ENCODE measurements around the gene PCSK6. TPM values are rescaled to one million over a fixed set of nuclear protein-coding genes. Genes with fewer than 3 reads are reported as not detected.

PCSK6 gene
- total RNA-seq, 1 donor from 2014 or later: 5.4 TPM

DNA sequence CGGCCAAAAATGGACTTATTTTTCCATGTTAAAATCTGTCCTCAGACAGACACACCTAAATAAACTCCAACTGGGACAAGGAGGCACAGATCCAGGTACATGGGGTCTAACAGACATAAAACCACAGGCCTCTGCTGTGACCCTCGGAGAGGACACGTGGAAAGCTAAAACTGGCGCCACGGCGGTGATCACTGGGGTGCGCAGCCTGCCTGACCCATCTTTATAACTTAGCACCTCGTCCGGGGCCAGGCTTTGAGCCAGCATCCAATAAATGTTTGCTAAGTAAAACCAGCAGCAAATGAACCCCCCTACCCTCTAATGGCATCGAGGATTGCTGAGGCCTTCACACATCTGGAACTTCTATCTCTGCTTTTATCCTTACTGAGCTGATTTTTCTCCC, 15.3 kb downstream of the PCSK6 start:
- Mint-ChIP-seq H3K4me3 (no peak overlapping the region), H3K4me1 (peaks cover 30% of the 10 kb centered on the region)
- DNase-seq (ENCODE audit: low read depth, low spot score): no peak

DNA sequence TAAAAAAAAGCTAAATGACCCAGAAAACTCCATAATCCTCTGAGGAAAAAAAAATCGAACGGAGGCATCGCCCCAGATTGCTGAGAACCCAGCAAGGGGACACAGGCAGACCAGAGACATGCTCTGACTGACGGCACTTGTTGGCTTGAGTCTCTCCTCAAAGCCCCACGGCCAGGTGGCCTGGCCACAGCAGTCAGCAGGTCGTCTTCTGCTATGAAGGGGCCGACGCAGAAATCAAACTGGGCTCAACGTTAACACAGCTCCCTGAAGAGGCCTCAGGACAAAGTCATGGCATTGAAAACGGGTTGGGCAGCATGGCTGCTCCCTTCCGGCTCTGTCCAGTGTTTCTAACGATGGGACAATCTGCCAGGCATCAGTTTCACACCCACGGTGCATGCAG, 17.5 kb downstream of the PCSK6 start:
- H3K4me1 Mint-ChIP-seq: peaks cover 27% of the 10 kb centered on the region
- H3K9me3 Mint-ChIP-seq: no peaks in the 10 kb centered on the region
- TF ChIP-seq CTCF (conservative IDR thresholded peaks at IDR 0.05): no peak
- H3K36me3 Mint-ChIP-seq (ENCODE audit: low read depth): no peaks in the 10 kb centered on the region
- no peak overlapping the region for H3K27ac Mint-ChIP-seq (ENCODE audit: unreplicated experiment)
- no peak for DNase-seq (ENCODE audit: low read depth, low spot score)
- H3K27me3 Mint-ChIP-seq (ENCODE audit: low read depth): no peaks in the 10 kb centered on the region
- no peak overlapping the region for H3K4me3 Mint-ChIP-seq

More for the DNA sequence above, 15.3 kb downstream of the PCSK6 start:
- no peak for TF ChIP-seq CTCF (conservative IDR thresholded peaks at IDR 0.05)
- Mint-ChIP-seq H3K36me3 (ENCODE audit: low read depth) (no peaks in the 10 kb centered on the region), H3K27ac (ENCODE audit: unreplicated experiment) (no peak overlapping the region), H3K9me3 (no peaks in the 10 kb centered on the region), H3K27me3 (ENCODE audit: low read depth) (no peaks in the 10 kb centered on the region)

DNA sequence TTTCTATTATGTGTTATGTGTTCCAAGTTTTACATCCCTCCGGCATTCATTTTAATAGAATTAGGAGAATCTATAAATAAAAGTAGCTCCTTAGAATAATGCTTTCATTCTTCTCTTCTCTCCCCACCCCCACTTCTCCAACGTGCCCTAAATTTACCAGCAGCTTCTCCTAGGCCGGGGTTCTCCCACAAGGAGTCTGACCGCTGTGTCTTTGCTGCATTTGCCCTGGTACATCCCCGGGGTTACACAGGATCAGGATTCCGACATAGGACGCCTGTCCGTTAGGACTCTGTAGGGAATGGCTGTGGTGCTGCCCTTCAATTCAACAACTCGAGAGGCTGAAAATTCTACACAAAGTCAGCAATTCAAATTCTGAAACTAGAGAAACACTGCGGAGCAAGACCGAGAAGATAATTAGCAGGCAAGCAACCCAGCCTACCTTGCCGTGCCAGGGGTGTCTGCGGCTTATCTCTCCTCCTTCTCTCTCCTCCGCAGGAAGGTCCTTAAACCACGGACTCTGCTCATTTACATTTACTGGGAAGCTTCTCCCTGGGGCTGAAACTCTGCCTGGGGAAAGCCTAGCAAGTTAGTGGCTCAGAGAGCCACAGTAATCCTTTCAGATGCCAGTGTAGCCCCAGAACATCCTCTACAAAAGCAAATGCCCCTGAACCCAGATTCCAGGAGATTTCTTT, 18.8 kb downstream of the PCSK6 start:
- H3K27ac Mint-ChIP-seq (ENCODE audit: unreplicated experiment): peak overlapping the region; percentile 14
- TF ChIP-seq CTCF (conservative IDR thresholded peaks at IDR 0.05): no peak
- H3K4me3 Mint-ChIP-seq: no peak overlapping the region
- no peaks in the 10 kb centered on the region for H3K36me3 Mint-ChIP-seq (ENCODE audit: low read depth)
- H3K9me3 Mint-ChIP-seq: peaks cover 4% of the 10 kb centered on the region
- H3K4me1 Mint-ChIP-seq: peaks cover 27% of the 10 kb centered on the region
- no peaks in the 10 kb centered on the region for H3K27me3 Mint-ChIP-seq (ENCODE audit: low read depth)
- DNase-seq (ENCODE audit: low read depth, low spot score): no peak

GRCh38 chr15:101469520-101470288, 19.8 kb downstream of the PCSK6 start:
- TF ChIP-seq CTCF (conservative IDR thresholded peaks at IDR 0.05): no peak
- DNase-seq (ENCODE audit: low read depth, low spot score): no peak
- H3K36me3 Mint-ChIP-seq (ENCODE audit: low read depth): peaks cover 3% of the 10 kb centered on the region
- peaks cover 8% of the 10 kb centered on the region for H3K9me3 Mint-ChIP-seq
- no peaks in the 10 kb centered on the region for H3K27me3 Mint-ChIP-seq (ENCODE audit: low read depth)
- H3K27ac Mint-ChIP-seq (ENCODE audit: unreplicated experiment): no peak overlapping the region
- no peak overlapping the region for H3K4me3 Mint-ChIP-seq
- peaks cover 27% of the 10 kb centered on the region for H3K4me1 Mint-ChIP-seq

- DNase-seq (ENCODE audit: low read depth, low spot score): no peak
- H3K9me3 Mint-ChIP-seq: peaks cover 8% of the 10 kb centered on the region
- no peak overlapping the region for H3K27ac Mint-ChIP-seq (ENCODE audit: unreplicated experiment)
- peaks cover 24% of the 10 kb centered on the region for H3K4me1 Mint-ChIP-seq
- no peak for TF ChIP-seq CTCF (conservative IDR thresholded peaks at IDR 0.05)
- no peak overlapping the region for H3K4me3 Mint-ChIP-seq
- peaks cover 3% of the 10 kb centered on the region for H3K36me3 Mint-ChIP-seq (ENCODE audit: low read depth)
- H3K27me3 Mint-ChIP-seq (ENCODE audit: low read depth): no peaks in the 10 kb centered on the region
Measured at GRCh38 chr15:101466188-101466587, 23.3 kb downstream of the PCSK6 start.
